Caco-2 (cell line): ENCODE results near the gene CNIH4. TPM values are rescaled to one million over a fixed set of nuclear protein-coding genes. Genes with fewer than 3 reads are reported as not detected.
"Not testable (repeated sequence)": the region's sequence is repeated elsewhere in the genome, so short reads cannot be mapped to it uniquely, and the experiment has no call there.

Experiments used
- BruUV-seq: library from RNA; stranded (reverse); fragments of 400-500 nt; replicated peaks from 2 replicates; lab custom pipeline; 2021; lab: Mats Ljungman, UMichigan
- CTCF ChIA-PET: fragments of 300-600 bp; sonication (Branson Sonifier 250); formaldehyde crosslinking; loops from one replicate; lab custom pipeline; 2022; ENCODE audit warnings: antibody characterized with exemption; lab: Charles Lee
- POLR2A ChIA-PET: fragments of 300-600 bp; sonication (Branson Sonifier 250); formaldehyde crosslinking; loops from one replicate; lab custom pipeline; 2022; ENCODE audit warnings: antibody characterized with exemption; lab: Charles Lee
- DNase-seq, 2 experiments: peaks; one replicate each; pipeline versions ENCODE4 v3.0.0 to v3.0.0-alpha.2; 2020 to 2022
- H3K27me3 ChIP-seq: replicated peaks from 2 replicates; pipeline ENCODE4 v1.6.0; 2011; ENCODE audit warnings: low read length; ENCODE audit not compliant: control insufficient read depth, insufficient read depth
- H3K36me3 ChIP-seq: 2 replicates; pipeline ENCODE4 v1.5.1; 2011; ENCODE audit warnings: low read length; ENCODE audit not compliant: control insufficient read depth, insufficient read depth
- H3K4me1 ChIP-seq: fragments of 250-450 bp; sonication (Bioruptor Pico); 2 replicates; pipeline ENCODE4 v1.5.1; 2020; ENCODE audit warnings: mild to moderate bottlenecking
- H3K4me3 ChIP-seq: 2 replicates; pipeline ENCODE4 v1.5.1; 2011; ENCODE audit warnings: low read depth, mild to moderate bottlenecking, control low read depth, low read length
- H3K9me3 ChIP-seq: fragments of 250-450 bp; sonication (Bioruptor Pico); 2 replicates; pipeline ENCODE4 v1.5.1; 2020; ENCODE audit warnings: mild to moderate bottlenecking, moderate library complexity
- H3K27ac Mint-ChIP-seq: one replicate; pipeline ENCODE4 v1.8.0; 2022; ENCODE audit warnings: mixed read lengths; ENCODE audit not compliant: unreplicated experiment
- H3K27me3 Mint-ChIP-seq: one replicate; pipeline ENCODE4 v1.8.0; 2022; ENCODE audit warnings: mixed read lengths; ENCODE audit not compliant: insufficient read depth, unreplicated experiment
- H3K36me3 Mint-ChIP-seq: one replicate; pipeline ENCODE4 v1.8.0; 2022; ENCODE audit warnings: mild to moderate bottlenecking, mixed read lengths; ENCODE audit not compliant: insufficient read depth, unreplicated experiment
- H3K4me1 Mint-ChIP-seq: one replicate; pipeline ENCODE4 v1.8.0; 2022; ENCODE audit warnings: low read depth, mixed read lengths; ENCODE audit not compliant: unreplicated experiment
- H3K4me3 Mint-ChIP-seq: one replicate; pipeline ENCODE4 v1.8.0; 2022; ENCODE audit warnings: mild to moderate bottlenecking, moderate library complexity, mixed read lengths; ENCODE audit not compliant: unreplicated experiment
- H3K9me3 Mint-ChIP-seq: one replicate; pipeline ENCODE4 v1.8.0; 2022; ENCODE audit warnings: mixed read lengths; ENCODE audit not compliant: unreplicated experiment
- intact Hi-C: fragments of 100-400 bp; cut with micrococcal nuclease; formaldehyde crosslinking; loops from one replicate; pipeline ENCODE4 v1.10.0; 2022; ENCODE audit not compliant: unreplicated experiment
- total RNA-seq: library from RNA; stranded (reverse); gene quantifications from 2 replicates; pipeline ENCODE4 v1.2.3, GENCODE V29; 2022
- TF ChIP-seq, protein P1 (sequence below), 2 experiments: fragments of 200-600 bp in 1 of 2; IDR thresholded peaks; 1 replicate in 1 of 2; 2 replicates in 1 of 2; pipeline versions ENCODE4 v1.5.1 to v1.8.0; 2011 to 2022; ENCODE audit warnings: antibody characterized with exemption in 1 of 2, control low read depth in 1 of 2, inconsistent platforms in 1 of 2, low read depth in 1 of 2, low read length in 1 of 2, mild to moderate bottlenecking in 1 of 2, moderate library complexity in 1 of 2; ENCODE audit not compliant: insufficient read depth in 1 of 2, severe bottlenecking in 1 of 2, unreplicated experiment in 1 of 2

Gene CNIH4
- total RNA-seq, 1 experiment from 2014 or later, result 85.6 TPM

DNA sequence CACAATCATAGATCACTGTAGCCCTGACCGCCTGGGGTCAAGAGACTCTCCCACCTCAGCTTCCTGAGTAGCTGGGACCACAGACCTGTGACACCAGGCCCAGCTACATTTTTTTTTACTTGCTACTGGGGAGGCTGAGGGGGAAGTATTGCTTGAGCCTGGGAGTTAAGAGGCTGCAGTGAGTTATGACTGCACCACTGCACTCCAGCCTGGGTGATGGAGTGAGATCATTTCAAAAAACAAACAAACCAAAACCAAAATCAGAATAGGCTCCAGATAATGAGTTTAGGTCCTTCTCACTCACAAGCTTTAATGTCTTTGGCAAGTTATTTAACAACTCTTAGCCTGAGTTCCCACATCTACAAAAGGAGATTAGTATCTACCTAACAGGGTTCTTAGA lies 55.1 kb downstream of the CNIH4 start:
- no peaks in the 10 kb centered on the region for H3K27me3 ChIP-seq
- Mint-ChIP-seq H3K9me3 (no peaks in the 10 kb centered on the region), H3K36me3 (peaks cover 79% of the 10 kb centered on the region), H3K27me3 (no peaks in the 10 kb centered on the region), H3K4me3 (no peak overlapping the region), H3K27ac (no peak overlapping the region), H3K4me1 (peaks cover 8% of the 10 kb centered on the region)
- CTCF ChIA-PET, result no interaction called here
- BruUV-seq, result no TSS peak
- no peak overlapping the region for H3K4me3 ChIP-seq
- no peaks in the 10 kb centered on the region for H3K9me3 ChIP-seq
- H3K36me3 ChIP-seq, result peaks cover 4% of the 10 kb centered on the region
- POLR2A ChIA-PET, result interaction anchor here (0.6 kb wide), 1 partner anchor 16 kb away, joined by 3 read pairs; no protein-coding TSS in a partner anchor
- peaks cover 8% of the 10 kb centered on the region for H3K4me1 ChIP-seq
- TF ChIP-seq, protein P1, sequence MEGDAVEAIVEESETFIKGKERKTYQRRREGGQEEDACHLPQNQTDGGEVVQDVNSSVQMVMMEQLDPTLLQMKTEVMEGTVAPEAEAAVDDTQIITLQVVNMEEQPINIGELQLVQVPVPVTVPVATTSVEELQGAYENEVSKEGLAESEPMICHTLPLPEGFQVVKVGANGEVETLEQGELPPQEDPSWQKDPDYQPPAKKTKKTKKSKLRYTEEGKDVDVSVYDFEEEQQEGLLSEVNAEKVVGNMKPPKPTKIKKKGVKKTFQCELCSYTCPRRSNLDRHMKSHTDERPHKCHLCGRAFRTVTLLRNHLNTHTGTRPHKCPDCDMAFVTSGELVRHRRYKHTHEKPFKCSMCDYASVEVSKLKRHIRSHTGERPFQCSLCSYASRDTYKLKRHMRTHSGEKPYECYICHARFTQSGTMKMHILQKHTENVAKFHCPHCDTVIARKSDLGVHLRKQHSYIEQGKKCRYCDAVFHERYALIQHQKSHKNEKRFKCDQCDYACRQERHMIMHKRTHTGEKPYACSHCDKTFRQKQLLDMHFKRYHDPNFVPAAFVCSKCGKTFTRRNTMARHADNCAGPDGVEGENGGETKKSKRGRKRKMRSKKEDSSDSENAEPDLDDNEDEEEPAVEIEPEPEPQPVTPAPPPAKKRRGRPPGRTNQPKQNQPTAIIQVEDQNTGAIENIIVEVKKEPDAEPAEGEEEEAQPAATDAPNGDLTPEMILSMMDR (IDR thresholded peaks at IDR 0.05; ENCODE audit: insufficient read depth in 1 of 2, low read depth in 1 of 2, low read length in 1 of 2, severe bottlenecking in 1 of 2, unreplicated experiment in 1 of 2), result no peak
- no peak for DNase-seq
- intact Hi-C loops, result no loop called here

- no TSS peak for BruUV-seq
- no peaks in the 10 kb centered on the region for H3K27me3 Mint-ChIP-seq
- H3K9me3 Mint-ChIP-seq, result no peaks in the 10 kb centered on the region
- H3K27ac Mint-ChIP-seq, result no peak overlapping the region
- H3K27me3 ChIP-seq, result no peaks in the 10 kb centered on the region
- peak in 1 of 2 experiments; percentile 32 for DNase-seq
- POLR2A ChIA-PET, result interaction anchor here (0.9 kb wide), 1 partner anchor 37 kb away, joined by 7 read pairs; no protein-coding TSS in a partner anchor
- peaks cover 9% of the 10 kb centered on the region for H3K36me3 ChIP-seq
- no peak overlapping the region for H3K4me3 Mint-ChIP-seq
- peaks cover 12% of the 10 kb centered on the region for H3K4me1 Mint-ChIP-seq
- H3K36me3 Mint-ChIP-seq, result peaks cover 84% of the 10 kb centered on the region
- H3K4me1 ChIP-seq, result peaks cover 14% of the 10 kb centered on the region; the same call in 1 of the 2 replicates
- no peaks in the 10 kb centered on the region for H3K9me3 ChIP-seq
- TF ChIP-seq, protein P1 (IDR thresholded peaks at IDR 0.05; ENCODE audit: insufficient read depth in 1 of 2, low read depth in 1 of 2, low read length in 1 of 2, severe bottlenecking in 1 of 2, unreplicated experiment in 1 of 2), result no peak
- intact Hi-C loops, result loop anchor here (1.0 kb wide), 1 partner anchor 34 kb away; no protein-coding TSS in a partner anchor
- CTCF ChIA-PET, result interaction anchor here (1.0 kb wide), 1 partner anchor 37 kb away, joined by 10 read pairs; no protein-coding TSS in a partner anchor
- no peak overlapping the region for H3K4me3 ChIP-seq
These were observed 63.4 kb downstream of the CNIH4 start for GRCh38 chr1:224420106-224420505.

DNA sequence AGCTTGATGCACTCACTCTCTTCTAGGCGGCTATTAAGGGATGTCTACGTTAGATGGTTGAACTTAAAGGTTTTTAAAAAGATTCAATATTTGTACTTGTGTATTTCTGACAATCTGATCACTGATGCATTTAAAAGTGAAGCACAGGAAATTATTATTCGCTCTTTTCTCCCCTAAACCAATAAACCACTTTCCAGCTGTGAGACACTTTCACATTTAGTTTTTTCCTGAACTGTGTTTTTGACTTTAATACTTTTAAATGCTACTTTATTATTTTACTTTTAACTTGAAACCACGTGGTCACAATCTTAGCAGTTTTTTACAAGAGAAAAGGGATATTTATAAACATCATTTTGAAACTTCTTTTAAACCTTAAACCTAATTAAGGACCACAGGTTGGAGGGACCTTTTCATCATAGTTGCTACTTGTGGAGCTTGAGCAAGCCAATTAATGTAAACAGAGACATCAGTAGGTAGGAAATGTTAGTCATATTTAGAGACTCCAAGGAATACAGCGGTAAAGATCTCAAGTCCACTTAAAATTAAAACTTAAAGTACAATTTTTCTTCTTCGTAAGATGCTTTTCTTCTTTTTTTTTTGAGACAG lies 68.7 kb downstream of the CNIH4 start:
- Mint-ChIP-seq H3K27ac (no peak overlapping the region), H3K36me3 (peaks cover 70% of the 10 kb centered on the region), H3K9me3 (no peaks in the 10 kb centered on the region), H3K4me3 (no peak overlapping the region), H3K27me3 (no peaks in the 10 kb centered on the region), H3K4me1 (peaks cover 10% of the 10 kb centered on the region)
- TF ChIP-seq, protein P1 (IDR thresholded peaks at IDR 0.05; ENCODE audit: insufficient read depth in 1 of 2, low read depth in 1 of 2, low read length in 1 of 2, severe bottlenecking in 1 of 2, unreplicated experiment in 1 of 2), result no peak
- BruUV-seq, result no TSS peak
- peaks cover 7% of the 10 kb centered on the region; the same call in 1 of the 2 replicates for H3K4me1 ChIP-seq
- ChIA-PET POLR2A (no interaction called here), CTCF (no interaction called here)
- H3K4me3 ChIP-seq, result no peak overlapping the region
- peaks cover 6% of the 10 kb centered on the region; the same call in 1 of the 2 replicates for H3K36me3 ChIP-seq
- no peaks in the 10 kb centered on the region for H3K27me3 ChIP-seq
- intact Hi-C loops, result no loop called here
- DNase-seq, result no peak
- no peaks in the 10 kb centered on the region for H3K9me3 ChIP-seq

- H3K4me3 Mint-ChIP-seq, CTCF ChIA-PET, intact Hi-C loops, H3K36me3 ChIP-seq, POLR2A ChIA-PET, H3K27me3 Mint-ChIP-seq, BruUV-seq, H3K9me3 ChIP-seq, DNase-seq, H3K27ac Mint-ChIP-seq, H3K27me3 ChIP-seq, H3K9me3 Mint-ChIP-seq, H3K4me3 ChIP-seq: not testable (repeated sequence)
- H3K36me3 Mint-ChIP-seq, result peaks cover 64% of the 10 kb centered on the region
- H3K4me1 ChIP-seq, result peaks cover 13% of the 10 kb centered on the region
- H3K4me1 Mint-ChIP-seq, result peaks cover 15% of the 10 kb centered on the region
These were observed 70.2 kb downstream of the CNIH4 start for GRCh38 chr1:224426869-224427268.
